GM18873 (cell line): ENCODE measurements around the gene KIAA1217.
A peak's percentile ranks its signal among the peaks of the same experiment; 100 is the strongest.

Source experiments
- ATAC-seq: cut with Tn5 transposase; IDR thresholded peaks from one replicate; pipeline ENCODE4 v1.9.1; 2021; ENCODE audit warnings: mild to moderate bottlenecking, moderate library complexity, moderate number of reproducible peaks; ENCODE audit not compliant: unreplicated experiment, low FRiP score

The KIAA1217 gene

DNA sequence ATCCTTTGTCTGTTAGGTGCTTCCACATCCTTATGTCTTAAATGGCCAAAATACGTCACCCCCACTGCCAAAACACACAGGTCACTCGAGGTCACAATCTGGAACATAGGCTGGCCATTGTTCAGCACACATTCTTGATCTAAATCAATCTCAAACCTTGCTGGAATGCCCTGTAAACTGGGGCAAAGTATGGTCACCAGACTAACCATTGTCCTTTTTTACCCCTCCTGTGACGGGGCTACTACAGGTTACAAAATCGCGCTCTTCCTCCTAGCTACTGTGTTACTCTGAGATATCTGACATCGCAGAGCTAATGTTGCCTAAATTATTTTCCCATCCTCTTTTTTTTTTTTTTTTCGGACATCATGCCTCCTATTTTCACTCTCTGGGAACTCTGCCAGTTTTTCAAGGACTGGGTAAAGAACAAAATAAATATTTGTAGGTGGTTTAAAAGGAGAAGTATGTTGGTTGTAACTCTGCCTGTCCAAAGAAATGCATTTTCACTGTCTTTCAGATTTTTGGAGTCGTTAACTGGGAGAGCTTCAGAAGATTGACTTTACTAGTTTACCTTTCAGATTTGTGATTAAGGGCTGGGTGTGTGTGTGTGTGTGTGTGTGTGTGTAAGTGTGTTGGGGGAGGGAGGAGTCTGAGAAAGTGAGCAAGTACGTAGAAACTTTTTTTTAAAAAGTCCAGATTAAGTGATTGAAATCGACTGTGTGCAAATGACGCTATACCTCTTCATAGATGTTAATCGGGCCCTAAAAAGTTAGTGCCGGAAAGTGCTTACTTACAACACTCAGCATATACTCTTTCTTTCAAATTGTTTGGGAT lies 942 bp upstream of the KIAA1217 start:
- no peak for ATAC-seq

DNA sequence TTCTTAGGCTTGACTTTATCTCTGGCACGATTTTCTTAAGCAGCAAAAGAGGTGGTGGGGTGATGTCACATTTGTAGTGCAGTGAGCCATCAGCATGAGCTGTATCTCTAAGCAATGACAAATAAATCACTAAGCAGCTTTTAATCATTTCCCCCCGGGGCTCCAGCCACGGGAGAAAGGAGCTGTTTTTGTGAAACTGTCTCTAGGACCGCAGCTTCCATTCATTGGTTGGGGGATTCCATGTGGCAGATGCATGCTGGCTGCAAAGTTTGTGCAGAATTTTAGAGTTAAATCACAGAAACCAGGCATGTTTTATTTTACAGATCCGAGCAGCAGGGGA lies 464 bp downstream of the KIAA1217 start:
- peak; percentile 33 for ATAC-seq

DNA sequence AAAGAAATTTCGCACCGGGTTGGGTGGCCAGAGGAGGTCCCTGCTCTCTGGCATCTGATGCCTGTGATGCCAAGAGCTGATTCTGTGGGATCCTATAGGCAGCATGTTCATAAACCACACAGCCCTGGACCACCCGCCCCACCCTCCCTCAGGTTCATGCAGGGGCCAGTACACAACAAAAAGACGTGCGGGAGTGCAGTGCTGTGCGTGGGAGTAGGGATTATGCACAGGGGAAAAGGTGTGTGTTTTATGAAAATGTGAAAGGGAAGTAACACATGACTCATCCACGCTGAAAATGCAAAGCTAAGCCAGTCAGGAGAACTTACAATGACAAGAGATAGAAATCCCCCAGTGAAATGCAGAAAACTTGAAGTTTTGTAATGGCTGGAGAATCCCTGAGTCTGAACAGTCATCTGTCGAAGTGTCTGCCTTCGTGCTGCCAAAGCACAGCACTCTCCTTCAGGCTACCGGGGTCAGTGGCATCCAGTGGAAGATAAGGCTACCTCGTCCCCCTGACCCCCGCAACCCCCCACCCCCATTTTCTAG lies 1.1 kb downstream of the KIAA1217 start:
- ATAC-seq: peak; percentile 69

DNA sequence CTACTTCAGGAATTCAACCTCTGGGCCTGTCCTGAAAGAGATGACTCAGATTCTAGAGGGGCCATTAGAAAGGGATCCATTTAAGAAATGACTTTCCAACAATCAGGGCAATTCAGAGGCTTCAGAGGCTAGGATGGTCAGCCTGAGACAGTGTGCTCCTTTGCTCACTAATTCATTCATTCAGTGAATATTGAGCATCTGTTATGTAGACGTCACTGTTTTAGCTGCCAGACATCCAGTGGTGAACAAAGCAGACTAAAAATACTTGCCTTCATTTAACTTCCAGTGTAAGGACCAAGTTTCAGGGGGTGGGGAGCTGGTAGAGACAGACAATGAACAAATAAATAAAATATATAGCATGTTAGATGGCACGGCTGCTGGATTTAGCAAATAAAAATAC lies 1.6 kb downstream of the KIAA1217 start:
- ATAC-seq: no peak

DNA sequence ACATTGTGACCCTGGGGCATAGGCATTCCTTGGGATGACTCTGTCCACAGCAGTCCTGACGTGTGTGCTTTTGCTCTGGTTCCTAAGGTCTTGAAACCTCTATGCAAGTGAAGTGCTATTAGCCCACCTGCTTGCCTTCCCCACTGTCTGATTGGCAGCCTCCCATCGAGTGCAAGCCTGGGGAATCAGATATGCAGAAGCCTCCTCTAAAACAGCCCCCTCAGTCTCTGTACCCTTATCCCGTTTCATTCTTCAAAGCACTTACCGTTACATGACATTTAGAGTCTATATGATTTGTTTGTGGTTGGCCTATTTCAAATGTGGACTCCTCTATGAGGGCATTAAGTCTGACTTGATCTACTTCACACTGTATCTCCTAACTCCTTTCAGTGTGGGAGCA lies 4.3 kb downstream of the KIAA1217 start:
- no peak for ATAC-seq

DNA sequence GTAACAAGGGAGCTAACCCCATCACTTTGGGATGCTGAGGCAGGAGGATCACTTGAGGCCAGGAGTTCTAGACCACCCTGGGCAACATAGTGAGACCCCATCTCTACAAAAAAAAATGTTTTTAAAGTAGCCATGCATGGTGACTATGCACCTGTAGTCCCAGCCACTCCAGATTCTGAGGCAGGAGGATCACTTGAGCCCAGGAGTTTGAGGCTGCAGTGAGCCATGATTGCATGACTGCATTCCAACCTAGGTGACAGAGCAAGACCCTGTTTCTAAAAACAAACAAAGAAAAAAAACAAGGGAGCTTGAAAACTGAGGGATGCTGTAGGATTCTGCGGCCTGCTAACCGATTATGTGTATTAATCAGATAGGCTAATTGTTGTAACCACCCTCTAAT lies 4.9 kb downstream of the KIAA1217 start:
- ATAC-seq: no peak

DNA sequence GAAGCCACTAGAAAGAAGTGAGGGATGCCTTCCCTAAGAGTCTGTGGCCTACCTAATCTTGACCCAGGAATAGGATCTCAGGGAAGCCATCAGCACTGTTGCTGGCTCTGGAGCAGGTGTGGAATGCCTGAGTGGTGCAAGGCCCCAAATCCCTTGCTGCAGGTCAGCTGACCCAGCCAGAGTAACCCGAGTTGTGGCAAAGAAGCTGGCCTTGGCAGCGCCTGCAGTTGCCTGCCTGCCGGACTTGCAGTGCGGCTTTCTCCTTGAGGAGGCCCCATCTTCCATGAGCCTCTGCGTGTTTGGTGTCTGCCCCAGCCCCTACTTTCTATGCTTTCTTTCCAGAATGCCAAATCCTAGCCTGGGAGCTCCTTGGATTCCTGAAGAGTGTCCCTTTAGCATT lies 5.8 kb downstream of the KIAA1217 start:
- ATAC-seq: no peak

DNA sequence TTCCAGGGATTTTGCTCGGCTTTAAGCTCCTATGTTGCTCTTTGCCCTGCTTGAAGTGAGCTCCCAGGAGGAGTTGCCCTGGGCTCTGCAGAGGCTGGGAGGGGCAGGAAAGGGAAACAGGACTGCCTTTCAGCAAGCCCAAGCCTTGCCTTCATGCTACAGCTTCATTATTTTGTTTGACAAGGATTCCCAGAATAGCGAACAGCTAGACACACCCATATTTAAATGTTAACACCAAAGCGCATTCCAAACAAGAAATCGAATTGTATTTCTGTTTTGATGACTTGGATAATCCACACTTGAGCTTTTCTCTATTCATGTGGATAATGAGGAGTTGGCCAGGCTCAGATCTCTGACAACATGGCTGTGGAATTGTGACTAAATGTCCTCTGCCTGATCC lies 6.3 kb downstream of the KIAA1217 start:
- no peak for ATAC-seq

DNA sequence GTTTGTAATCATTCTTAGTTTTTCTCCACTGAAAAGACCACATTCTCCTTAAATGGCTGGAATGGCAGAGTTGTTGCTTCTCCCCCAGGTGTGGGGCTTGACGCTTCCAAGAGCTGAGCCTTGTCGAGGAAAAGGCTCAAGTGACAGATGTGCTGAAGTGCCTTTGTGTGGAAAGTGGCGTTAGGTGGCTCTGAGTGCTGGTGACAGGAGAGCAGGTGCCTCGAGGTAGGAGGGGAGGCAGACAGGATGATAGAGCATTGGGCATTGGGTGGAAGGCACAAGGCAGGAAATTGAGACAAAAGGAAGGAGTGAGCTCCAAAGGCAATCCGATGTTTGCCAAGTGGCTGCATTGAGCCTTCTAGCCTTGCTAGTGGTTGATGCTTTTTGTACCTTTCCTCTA lies 6.7 kb downstream of the KIAA1217 start:
- ATAC-seq: no peak

DNA sequence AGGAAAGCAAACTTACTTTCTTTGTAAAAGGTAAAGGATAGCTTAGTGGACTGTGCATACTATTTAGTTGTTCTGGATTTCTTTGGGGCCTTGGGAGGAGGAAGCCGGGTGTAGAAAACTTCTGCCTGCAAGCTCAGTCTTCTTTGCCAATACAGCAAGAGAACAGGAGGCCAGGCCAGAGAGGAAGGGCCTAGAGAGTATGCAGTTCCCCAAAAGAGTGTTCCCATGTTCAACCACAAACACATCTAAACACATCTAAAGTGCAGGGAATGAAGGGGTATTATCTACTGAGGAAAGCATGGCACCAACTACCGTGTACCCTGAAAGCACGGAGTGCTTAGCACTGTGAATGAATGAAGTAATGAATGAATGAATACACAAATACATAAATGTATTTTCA lies 11.0 kb downstream of the KIAA1217 start:
- ATAC-seq: no peak

DNA sequence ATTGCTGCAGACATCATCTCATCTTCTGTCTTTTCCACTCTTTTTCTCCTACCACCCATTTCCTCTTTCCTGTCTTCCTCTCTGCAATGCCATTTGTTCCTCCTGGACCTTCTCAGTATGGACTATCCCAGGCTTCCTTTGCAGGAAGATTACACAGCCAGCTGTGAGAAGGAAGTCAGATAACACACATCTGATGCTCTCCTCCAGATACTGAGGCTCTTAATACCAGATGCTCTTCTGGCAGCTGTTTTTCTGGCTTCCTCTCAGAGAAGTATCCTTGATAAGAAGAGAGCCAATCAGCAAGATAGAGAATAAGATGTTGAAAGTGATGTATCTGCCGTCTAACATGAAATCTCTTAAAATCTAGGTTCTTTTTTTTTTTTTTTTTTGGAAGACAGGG lies 14.4 kb downstream of the KIAA1217 start:
- no peak for ATAC-seq

DNA sequence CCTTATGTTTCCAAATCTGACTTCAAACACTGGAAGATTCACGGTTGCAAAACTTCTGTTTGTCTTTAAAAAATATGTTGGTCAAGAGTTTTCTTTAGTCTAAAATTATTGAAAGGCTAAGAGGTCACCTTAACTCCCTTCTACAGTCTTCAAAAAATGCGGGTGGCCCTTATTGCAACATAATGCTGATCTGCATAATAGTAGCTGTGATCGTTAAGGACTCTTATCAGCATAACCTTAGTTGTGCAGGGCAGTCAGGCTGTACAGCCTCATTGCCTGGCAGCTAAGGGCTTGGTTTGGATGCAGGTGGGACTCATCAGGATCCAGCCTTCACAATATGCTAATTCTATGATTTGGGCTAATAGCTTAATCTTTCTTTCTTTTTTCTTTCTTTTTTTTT lies 15.0 kb downstream of the KIAA1217 start:
- no peak for ATAC-seq

DNA sequence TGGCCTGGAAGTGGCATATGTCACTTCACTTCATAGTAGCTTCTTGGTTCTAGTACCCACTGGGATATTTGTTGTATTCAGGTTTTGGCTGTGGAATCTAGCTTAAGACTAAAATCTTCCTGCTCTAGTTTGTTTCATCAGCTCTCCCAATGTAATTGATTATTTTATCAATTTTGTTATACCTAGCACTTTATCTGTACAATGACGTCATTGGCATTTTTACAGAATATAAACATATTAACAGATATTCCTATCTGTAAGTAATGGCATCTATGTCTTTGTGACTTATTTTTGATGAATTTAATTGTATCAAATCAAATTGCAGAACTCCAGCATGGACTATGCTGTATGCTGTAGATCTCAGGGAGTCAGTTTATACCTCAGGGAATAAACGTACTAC lies 19.7 kb downstream of the KIAA1217 start:
- ATAC-seq: no peak

DNA sequence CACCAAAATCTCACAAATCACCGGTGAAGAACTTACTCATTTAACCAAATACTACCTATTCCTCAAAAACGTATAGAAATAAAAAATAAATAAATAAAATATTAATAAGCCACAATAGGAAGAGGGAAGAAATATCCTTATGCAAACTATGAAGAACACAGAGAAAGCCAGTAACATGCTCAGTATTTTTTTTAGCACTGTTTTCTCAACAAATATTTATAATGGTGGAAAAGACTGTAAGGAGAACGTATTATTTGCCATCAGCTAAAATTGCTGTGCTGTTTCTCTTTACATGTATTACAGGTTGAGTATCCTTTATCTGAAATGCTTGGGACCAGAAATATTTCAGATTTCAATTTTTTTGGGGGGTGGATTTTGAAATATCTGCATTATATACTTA lies 21.0 kb downstream of the KIAA1217 start:
- ATAC-seq: no peak

DNA sequence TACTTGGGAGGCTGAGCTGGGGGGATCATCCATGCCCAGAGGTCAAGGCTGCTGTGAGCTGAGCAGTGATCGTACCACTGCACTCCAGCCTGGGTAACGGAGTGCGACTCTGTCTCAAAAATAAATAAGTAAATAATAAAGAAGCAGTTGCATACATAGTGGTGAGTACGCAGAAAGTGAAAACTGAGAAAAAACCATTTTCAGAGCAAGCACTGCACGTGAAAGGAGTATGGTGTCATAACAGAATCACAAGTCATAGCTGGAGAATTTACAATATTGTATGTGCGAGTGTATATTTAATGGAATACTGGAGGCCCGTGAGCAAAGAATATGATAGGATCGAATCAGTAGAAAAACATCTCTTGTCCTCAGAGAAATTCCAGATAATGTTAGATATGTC lies 22.3 kb downstream of the KIAA1217 start:
- no peak for ATAC-seq

DNA sequence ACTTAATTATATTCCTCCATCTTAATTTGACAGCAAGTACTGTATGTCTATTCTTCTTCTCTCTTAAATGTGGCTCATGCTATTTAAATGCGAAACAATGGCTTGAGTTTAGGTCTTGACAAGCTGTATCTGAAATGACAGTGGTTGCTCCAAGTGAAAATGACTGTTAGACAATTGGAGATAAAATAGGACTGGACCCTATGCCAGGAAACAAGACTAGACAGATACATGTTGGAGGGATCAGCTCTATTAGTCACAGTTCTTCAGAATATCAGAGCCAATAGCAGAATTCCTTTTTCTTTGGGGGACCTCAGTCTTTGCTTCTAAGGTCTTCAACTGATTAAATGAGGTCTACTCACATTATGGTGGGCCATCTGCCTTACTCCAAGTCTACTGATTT lies 25.8 kb downstream of the KIAA1217 start:
- no peak for ATAC-seq

DNA sequence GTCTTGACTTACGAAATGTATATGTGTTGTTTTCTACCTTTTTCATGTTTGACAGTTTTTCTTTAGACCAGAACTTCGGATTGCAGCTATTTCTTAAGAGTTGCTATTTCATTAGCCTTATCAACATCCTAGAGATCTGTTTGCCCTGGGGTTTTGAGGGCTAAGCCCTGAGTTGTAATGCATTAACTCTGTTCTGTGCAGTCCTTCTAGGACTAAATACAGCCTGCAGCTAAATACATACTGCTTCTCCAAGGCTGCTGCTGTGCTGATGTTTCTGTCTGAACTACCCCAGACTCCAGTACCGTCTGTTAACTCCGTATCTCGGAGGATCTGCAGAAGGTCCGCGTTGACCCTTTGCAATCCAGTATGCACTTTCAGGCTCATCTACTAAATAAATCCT lies 26.5 kb downstream of the KIAA1217 start:
- no peak for ATAC-seq

DNA sequence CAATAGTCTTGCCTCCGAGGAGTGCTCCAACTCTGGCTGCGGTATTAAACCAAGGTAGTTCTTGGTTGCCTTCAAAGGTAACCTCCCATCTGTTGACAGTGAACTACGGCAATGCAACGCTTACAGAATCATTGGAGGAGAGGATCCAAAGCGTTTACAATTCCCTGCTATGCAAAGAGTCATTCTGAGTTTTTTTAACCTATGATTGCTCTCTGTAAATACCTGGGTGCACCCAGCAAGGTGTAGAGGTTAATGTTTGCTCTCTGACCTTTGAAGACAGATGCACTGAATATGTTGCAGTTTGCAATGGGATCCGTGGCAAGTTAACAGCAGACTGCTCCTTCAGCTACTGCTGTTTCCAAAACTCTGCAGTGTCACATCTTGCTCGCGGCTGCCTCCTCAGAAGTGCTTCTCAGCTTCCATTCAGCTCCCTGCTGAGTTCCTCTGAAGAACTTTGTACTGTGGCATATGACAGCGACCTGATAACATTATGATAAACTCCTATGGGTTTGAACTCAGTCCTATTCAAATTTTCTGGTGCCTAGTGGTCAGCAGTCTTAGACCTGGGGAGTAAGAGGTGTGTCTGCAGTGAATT lies 29.0 kb downstream of the KIAA1217 start:
- ATAC-seq: no peak

DNA sequence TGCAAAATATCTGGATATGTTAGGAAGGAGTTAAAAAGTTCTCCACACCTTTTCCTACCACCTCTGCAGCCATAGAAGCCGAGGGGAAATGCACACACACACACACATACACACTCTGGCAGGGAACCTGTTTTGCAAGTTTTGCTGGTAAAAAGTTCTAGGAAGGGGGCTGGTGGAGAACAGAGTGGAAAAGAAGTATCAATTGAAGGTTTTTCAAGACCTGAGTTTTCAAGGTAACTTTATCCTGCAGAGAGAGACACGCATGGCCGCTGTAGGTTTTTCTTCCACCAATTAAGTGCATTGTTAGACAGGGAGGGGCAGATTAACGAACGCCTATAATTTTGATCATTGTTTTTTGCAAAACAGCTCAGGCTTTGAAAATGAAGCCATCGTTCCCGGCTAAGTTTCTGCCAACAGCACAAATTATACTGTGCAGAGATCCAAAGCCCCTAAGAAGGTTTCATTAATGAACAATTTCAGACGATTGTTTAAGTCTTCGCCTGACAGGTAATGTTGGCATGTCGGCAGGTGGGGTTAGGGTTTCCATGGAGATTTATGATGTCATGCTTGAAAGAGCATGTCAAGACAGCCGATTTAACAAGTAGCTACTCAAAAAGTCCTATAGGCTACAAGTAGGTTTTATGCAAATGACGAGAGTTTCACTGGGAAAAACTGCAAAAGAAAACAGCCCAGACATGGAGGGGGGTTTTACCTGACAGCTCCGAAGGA lies 29.7 kb downstream of the KIAA1217 start:
- ATAC-seq: no peak

DNA sequence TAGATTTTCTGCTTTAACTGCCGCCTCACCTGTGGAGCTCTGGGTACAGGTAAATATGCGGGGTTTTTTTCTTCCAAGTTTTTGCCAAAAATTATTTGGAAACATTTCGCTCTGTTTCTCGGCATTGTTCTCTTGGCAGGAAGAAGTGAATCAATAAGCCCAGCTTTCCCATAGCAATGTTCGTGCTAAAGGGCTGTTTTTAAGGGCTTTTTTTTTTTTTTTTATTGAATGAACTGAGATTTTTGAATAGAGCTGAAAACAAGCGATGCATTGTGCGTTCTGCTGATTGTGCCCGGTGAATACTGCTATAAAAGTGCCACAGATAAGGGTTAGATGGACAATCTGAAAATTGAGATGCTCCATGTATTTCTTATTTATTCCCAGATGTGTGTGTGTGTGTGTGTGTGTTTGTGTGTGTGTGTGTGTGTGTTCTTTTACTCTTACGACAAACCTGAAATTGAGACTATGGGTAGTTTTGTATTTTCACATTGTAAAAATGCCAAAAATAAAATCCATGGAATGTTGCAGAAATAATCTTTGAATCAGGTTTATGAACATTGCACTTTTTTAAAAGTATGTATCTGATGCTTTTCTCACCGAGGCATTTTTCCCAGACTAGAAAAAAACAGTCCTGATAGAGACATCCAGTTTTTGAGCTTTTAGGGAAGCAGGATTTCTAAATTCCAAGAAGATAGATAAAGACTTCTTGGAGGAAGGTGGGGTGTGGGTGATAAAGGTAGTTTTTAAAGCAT lies 30.5 kb downstream of the KIAA1217 start:
- no peak for ATAC-seq
